HG02870 (cell line): ENCODE results near the gene JSRP1.

Source experiments
- ATAC-seq: cut with Tn5 transposase; IDR thresholded peaks from one replicate; pipeline ENCODE4 v1.9.1; 2021; ENCODE audit warnings: mild to moderate bottlenecking, moderate library complexity; ENCODE audit not compliant: unreplicated experiment

The JSRP1 gene

DNA sequence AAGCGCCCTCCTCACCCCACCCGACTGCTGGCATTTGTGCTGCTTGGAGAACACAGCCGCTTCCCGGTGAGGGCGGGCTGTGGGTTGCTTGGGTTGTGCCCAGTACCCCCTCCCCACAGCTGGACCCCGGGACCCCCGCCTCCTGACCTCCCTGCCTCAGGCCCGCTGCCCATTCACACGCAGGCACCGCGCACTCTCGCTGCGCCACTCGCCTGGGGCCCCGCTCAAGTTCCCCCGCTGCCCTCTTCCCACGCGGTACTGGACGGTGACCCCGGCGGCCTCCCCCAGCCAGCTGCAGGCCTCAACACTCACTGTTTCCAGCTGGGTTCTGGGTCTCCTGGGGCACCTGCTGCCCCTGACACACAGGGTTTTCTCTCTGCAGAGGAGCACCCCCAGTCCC lies 36.5 kb downstream of the JSRP1 start:
- no peak for ATAC-seq

DNA sequence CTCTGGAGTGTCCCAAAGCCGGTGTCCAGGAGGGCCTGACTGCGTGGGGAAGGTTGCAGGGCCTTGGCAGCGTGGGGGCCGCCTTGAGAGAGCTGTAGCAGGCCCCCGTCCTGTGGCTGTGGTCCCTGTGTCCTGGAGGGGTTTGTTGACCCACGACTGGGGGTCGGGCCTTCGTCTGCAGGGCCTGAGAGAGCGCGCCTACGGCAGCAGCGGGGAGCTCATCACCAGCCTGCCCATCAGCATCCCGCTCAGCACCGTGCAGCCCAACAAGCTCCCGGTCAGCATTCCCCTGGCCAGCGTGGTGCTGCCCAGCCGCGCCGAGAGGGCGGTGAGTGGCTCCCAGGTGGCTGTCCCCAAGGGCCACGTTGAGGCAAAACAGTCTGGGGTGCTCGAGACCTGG lies 38.6 kb downstream of the JSRP1 start:
- no peak for ATAC-seq

DNA sequence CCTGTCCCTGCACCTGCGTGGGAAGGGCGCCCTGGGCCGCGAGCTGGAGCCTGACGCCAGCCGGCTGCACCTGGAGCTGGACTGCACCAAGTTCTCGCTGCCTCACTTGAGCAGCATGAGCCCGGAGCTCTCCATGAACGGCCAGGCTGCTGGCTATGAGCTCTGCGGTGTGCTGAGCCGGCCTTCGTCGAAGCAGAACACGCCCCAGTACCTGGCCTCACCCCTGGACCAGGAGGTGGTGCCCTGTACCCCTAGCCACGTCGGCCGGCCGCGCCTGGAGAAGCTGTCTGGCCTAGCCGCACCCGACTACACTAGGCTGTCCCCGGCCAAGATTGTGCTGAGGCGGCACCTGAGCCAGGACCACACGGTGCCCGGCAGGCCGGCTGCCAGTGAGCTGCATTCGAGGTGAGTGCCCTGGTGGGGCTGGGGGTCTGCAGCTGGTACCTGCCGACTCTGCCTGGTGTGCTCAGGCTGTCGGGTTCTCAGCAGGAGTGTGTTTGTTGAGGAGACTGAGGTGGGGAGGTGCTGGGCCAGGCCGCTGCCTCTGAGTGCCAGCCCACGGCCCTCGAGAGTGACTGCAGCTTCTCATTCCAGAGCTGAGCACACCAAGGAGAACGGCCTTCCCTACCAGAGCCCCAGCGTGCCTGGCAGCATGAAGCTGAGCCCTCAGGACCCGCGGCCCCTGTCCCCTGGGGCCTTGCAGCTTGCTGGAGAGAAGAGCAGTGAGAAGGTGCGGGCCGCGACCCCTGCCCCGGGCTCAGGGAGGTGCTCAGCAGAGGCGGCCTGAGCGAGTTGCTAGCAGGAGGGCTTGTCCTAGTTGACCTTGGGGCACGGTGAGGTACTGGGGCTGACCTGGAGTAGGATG lies 39.6 kb downstream of the JSRP1 start:
- ATAC-seq = no peak

DNA sequence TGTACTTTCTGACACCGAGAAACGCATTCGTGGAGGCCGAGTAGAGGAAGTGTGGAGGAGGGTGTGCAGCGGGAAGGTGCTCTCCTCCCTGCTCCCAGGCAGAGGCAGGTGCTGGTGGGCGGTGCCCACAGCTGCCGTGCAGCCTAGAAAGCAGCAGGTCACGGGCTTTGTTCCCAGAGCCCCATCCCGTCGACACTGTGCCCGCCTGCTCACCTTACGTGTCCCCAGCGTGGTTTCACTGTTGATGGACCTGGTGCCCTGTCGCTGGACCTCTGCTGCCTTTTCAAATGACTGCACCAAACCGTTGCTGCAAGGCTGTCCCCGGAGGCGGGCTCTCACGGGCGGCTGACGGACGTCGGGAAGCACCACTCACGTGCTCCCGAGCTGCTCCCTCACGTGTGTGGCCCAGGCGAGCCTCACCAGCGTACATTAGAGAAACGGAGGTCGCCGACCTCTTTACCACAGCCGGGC lies 40.9 kb downstream of the JSRP1 start:
- no peak for ATAC-seq

DNA sequence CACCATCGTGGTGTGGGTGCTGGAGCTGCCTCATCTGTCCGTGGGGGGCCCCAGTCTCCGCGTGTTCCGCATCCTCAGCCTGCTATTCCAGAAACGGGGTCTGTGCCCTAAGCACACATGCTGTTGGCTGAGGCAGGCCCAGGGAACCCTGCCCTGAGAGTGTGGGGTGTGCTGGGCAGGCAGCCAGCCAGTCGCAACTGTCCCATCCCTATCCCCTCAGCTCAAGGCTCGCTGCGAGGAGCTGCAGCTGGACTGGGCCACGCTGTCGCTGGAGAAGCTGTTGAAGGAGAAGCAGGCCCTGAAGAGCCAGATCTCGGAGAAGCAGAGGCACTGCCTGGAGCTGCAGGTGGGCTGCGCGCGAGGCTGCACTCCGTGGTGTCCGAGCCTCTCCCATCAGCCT lies 42.0 kb downstream of the JSRP1 start:
- ATAC-seq = no peak

DNA sequence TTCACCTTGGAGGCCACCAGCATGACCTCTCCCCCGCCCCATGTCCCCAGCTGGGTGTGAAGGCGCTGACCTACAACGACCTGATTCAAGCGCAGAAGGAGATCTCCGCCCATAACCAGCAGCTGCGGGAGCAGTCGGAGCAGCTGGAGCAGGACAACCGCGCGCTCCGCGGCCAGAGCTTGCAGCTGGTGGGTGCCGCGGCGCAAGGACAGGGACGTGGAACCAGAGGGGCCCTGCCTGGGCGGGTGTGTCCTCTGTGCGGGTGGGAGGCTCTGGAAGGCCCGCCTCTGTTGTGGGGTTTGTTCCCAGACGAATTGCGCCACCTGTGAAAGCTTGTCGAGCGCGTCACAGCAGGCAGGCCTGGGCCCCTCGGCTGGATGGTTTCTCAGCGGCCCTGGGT lies 42.4 kb downstream of the JSRP1 start:
- ATAC-seq = no peak

DNA sequence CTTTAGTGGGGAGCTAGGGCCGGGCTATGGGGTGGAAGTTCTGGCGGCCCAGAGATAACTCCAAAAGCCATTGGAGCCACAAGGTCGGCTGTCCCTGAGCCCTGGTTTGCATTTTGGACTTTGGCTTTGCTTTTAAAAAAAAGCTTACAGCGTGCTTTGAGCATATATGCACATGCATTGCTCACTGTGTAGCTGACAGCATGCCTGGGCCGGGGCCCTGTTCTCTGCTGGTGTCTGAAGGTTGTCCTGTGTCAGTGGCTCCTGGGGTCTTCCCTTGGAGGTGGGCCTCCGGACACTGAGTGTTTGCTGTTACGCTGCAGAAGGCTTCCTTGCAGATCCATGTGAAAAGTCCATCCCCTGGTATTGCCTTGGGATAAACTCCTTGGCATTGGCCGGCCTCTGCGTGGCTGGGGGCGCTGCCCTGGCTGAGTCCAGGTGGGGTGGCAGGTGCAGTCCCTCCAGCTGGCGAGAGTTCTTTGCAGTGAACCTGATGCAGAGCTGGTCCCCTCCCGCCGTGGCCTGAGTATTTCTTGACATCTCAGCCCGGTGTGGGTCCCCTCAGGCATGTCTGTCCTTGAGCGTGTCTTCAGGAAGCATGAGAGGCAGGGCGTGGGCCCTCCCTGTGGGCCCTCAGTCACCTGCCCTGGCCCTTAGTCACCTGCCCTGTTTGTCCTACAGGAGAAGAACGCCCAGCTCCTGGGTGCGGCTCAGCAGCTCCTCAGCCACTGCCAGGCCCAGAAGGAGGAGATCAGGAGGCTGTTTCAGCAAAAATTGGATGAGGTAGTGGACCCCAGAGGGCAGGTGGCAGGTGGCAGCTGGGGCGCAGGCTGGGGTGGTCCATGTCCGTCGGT lies 43.1 kb downstream of the JSRP1 start:
- no peak for ATAC-seq

DNA sequence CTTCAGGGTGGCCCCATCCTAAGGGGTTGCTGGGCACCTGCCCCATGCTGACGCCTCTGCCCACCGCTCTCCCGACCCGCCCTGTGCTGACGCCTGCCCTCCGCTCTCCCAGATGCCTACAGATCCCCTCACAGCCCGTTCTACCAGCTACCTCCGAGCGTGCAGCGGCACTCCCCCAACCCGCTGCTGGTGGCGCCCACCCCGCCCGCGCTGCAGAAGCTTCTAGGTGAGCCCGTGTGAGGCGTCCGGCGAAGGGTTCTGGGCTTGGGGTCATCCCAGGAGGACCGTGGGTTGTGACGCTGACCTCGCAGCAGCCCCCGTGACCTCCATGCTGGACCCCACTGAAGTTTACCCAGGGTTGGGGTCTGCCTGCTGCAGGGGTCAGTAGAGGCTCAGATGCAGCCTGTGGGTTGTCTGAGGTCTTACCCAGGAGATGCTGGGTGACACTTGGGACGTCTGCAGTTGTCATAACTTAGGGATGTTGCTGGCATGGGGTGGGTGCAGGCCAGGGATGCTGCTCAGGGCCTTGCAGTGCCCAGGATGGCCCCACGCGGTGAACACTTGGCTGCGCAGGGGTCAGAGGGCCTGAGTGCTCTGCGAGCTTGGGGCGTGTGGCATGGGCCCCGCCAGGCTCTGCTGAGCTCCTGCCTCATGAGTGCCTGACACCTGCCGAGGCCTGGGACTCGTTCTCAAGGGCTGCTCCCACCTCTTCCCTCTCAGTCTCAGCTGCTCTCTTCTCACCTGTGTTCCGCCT lies 45.1 kb downstream of the JSRP1 start:
- ATAC-seq = no peak

DNA sequence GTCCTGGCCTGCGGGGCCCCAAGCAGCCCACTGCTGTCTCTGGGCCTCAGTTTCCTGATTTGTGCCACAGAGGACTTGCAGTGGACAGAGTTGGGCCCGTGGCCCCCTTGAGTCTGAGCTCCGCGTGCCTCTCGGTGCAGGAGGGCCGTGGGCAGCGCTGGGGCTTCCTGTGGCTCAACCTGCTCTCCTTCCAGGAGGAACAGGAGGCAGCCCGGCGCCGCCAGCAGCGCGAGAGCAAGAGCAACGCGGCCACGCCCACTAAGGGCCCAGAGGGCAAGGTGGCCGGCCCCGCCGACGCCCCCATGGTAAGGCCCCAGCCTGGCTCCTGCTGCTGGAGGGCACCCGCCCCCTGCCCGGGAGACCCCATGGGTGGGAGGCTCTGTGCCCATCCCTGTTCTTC lies 46.0 kb downstream of the JSRP1 start:
- ATAC-seq = no peak

DNA sequence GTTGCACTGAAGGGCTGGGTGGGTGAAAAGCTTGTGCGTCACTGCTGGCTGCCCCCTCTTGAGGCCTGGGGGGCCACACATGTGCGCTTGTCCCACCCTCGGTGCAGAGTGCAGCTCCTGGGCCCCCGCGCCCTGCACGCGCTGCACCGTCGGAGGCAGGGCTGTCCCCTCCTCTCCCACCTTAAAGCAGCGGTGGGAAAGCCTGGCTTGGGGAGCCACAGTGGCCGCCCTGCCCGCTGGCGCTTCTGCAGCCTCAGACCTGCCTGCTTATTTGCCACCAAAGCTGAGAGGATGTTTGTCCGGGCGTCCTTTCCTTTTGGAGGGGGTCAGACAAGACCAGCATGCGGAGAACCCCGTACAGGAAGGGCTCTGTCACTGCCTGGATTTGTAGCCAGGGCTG lies 46.8 kb downstream of the JSRP1 start:
- no peak for ATAC-seq

DNA sequence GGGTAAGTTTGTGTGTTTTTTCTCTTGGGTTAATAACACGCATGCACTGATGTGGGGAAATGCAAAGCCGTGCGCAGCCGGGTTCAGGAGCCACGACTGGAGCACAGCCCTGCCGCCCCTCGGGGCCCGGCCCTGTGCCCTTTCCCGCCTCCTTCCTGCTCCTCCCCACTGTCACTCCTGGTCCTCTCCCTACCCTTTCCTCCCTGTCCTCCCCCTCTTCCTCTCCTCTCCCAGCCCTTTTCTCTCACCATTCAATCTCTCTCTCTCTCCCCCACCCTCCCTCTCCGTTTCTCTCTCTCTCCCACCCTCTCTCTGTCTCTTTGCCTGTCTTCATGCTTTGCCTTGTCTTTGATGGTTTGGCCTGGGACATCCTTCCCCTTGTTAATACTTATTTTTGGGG lies 47.2 kb downstream of the JSRP1 start:
- no peak for ATAC-seq

DNA sequence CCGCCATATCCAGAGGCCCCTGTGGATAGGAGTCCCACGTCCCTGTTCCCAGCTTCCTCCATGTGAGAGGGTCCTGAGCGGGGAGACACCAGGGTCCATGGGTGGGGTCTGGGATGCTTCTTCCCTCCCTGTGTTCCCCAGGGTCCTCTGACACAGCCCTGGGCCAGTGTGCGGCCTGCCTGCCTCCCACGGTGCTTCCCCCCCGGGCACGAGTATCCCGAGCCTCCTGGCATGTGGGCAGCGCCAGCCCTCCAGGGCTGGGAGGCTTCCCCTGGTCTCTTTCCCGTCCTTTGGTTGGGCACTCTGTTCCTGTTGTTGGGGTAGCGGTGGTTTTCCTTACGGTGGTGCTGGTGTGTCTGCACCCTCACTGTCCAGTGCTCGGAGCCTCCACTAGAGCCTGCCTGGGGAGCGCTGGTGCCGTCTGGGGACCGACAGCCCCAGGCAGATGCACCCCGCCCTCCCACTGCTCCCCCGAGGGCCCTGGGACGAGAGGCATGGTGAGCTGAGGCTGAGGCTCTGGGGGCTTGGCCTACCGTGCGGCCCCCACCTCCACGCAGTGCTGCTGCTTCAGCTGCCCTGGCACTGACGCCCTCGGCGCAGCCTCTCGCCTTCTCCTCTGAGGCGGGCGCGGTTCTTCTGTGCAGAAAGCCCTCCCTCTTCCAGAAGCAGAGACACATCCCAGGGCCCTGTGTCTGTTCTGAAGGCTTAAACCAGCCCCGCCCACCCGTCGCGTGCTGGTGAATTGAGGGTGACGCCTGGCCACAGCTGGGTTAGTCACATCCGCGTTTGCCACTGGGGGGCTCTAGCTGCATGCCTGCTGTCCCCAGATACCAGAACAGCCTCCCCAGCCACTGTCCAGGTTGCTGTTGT lies 48.0 kb downstream of the JSRP1 start:
- no peak for ATAC-seq

DNA sequence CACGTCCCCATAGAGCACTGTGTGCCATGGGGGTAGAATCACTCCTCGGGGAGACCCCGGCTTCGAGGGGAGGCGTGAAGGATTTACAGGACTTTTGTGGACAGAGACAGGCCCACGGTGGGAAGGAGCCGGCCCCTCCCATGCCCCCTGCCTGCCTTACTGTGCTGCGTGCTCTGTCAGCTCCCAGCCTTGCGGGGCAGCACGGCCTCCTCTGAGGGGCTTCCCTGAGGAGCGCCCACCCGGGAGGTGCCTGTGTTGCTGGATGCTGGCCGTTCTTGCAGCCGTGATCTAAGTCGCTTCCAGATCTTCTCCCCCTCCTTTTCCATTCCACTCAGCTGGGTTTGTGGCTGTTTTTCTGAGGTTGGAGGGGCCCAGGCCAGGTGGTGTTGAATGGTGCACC lies 49.2 kb downstream of the JSRP1 start:
- no peak for ATAC-seq

DNA sequence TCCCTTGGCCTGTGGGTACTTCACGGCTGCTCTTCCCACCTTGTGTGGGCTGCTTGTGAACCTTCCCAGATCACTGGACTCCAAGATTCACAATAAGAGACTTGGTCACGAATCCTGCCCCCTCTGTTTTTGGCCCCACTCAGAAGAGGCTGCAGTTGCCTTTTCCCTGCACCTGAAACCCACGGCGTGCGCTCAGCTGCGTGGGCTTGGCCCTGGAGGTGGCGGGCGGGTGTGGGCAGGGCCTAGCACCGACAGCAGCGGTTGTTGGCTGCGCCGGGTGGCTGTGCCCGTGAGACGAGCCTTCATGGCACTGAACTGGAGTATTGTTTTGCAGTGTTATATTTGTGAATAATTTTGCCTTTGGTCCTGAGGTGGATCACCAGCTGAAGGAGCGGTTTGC lies 53.9 kb downstream of the JSRP1 start:
- no peak for ATAC-seq
